Epithelial cell of proximal tubule (primary cell): ENCODE data around the gene MLXIPL. TPM values are rescaled to one million over a fixed set of nuclear protein-coding genes. Genes with fewer than 3 reads are reported as not detected.
A peak's percentile ranks its signal among the peaks of the same experiment; 100 is the strongest.
"Not testable (repeated sequence)": the region's sequence is repeated elsewhere in the genome, so short reads cannot be mapped to it uniquely, and the experiment has no call there.

ENCODE experiments used
- DNase-seq: peaks from one replicate; pipeline ENCODE4 v3.0.0-alpha.2; 2011; ENCODE audit warnings: low read depth
- H3K4me3 ChIP-seq: 2 replicates; pipeline ENCODE4 v1.5.1; 2011; ENCODE audit warnings: low read depth, mild to moderate bottlenecking, low read length
- CTCF ChIP-seq: conservative IDR thresholded peaks from 2 replicates; pipeline ENCODE4 v1.5.1; 2012; ENCODE audit warnings: low read depth, mild to moderate bottlenecking, low read length
- total RNA-seq: library from RNA; depleted of rRNA; stranded (reverse); fragments of >200 nt; gene quantifications from 2 replicates; pipeline ENCODE4 v1.2.3, GENCODE V29; 2015

MLXIPL gene
- total RNA-seq, 1 donor from 2014 or later = not detected

GRCh38 chr7:73668103-73668885, 44.0 kb upstream of the MLXIPL start:
- DNase-seq = no peak
- peak overlapping the region; percentile 77 for H3K4me3 ChIP-seq
- TF ChIP-seq CTCF = no peak

DNA sequence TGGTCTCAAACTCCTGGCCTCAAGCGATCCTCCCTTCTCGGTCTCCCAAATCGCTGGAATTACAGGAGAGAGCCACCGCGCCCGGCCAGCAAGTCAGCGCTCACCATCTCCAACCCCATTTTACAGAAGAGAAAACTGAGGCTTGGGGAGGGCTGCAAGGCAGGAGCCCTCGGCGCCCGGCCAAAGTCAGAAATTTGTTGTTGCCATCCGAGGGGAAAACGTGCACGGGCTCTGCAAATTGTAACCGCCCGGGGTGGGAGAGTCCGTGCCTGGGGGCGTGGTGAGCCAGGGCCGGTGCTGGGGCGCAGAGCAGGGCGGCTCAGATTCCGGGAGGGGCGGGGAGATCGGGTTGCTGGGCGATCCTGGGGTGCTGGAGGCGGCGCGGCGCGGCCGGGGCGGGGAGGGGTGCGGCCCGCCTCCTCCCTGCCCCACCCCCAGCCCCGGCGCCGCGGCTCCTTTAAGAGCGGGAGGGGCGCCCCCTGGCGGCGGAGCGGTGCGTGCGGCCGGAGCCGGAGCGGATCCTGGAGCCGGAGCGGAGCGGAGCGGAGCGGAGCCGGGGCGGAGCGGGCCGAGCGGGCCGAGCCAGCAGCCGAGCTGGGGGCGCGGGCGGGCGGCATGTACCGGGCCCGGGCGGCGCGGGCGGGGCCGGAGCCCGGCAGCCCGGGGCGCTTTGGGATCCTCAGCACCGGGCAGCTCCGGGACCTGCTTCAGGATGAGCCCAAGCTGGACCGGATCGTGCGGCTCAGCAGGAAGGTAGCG, 43.2 kb upstream of the MLXIPL start, which contains the start of gene VPS37D:
VPS37D (plus strand) TSS at position 488 of the 759 bp plus-strand sequence; CDS start at position 616, 128 bp downstream.
- peak; percentile 58 for TF ChIP-seq CTCF
- DNase-seq = no peak

DNA sequence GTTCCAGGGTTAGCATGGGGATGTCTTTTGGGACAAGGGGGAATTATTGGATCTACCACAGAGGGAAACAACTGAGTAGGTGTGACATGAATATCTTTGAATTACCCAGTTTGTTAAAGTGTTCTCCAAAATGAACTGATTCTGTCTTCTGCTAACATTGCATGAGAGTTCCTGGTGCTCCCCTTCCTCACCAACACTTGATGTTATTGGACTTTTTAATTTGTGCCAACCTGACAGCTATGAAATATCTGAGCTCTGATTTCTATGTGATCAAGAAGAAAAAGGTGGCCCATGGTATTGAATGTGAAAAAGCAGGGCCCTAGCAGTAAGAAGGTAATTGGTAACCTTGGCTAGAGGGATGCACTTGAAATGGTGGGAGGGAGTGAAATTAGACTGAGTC, 38.7 kb upstream of the MLXIPL start:
- no peak for DNase-seq
- no peak for TF ChIP-seq CTCF

More for the DNA sequence above, 43.2 kb upstream of the MLXIPL start, which contains the start of gene VPS37D:
- H3K4me3 ChIP-seq = peak within 1 kb of the TSS; percentile 77

DNA sequence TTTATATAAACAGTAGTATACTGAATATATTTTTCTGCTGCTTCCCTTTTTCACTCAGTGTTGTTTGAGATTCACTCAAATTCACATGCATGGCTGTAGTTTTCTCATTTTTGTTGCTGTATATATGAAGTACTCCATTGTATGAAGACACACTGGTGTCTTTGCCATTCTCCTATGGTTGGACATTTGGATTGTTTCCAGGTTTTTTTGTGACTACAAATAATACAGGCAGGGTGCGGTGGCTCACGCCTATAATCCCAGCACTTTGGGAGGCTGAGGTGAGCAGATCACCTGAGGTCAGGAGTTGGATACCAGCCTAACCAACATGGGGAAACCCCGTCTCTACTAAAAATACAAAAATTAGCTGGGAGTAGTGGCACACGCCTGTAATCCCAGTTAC, 36.3 kb upstream of the MLXIPL start:
- DNase-seq, H3K4me3 ChIP-seq: not testable (repeated sequence)

More for the DNA sequence above, 38.7 kb upstream of the MLXIPL start:
- H3K4me3 ChIP-seq = no peak overlapping the region

DNA sequence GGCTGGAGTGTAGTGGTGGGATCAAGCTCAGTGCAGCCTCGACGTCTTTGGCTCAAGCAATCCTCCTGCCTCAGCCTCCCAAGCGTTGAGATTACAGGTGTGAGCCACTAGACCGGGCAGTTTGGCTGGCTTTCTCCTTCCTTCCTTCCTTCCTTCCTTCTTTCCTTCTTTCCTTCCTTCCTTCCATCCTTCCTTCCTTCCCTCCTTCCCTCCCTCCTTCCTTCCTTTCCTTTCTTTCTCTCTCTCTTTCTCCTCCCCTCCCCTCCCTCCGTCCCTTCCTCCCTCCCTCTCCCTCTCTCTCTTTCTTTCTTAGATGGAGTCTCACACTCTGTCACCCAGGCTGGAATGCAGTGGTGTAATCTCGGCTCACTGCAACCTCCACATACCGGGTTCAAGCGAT, 35.7 kb upstream of the MLXIPL start:
- no peak for DNase-seq
- no peak overlapping the region for H3K4me3 ChIP-seq

GRCh38 chr7:73655309-73655708, 31.0 kb upstream of the MLXIPL start:
- H3K4me3 ChIP-seq, DNase-seq: not testable (repeated sequence)

More for the DNA sequence above, 35.7 kb upstream of the MLXIPL start:
- no peak for TF ChIP-seq CTCF

DNA sequence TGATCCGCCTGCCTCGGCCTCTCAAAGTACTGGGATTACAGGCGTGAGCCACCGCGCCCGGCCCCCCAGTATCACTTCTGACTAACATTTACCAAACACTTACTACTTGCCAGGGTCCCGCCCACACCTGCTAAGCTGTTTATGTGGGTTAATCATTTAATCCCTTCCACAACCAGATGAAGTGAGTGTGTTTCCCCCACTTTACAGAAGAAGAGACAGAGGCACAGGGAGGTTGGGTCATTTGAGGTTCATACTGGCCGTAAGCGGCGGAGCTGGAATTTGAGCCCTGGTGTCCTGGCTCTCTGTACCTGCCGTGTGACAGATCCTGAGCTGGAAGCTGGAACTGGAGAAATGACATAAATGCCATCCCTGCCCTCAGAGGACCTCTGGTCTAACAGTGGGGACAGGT, 28.2 kb upstream of the MLXIPL start:
- DNase-seq = no peak
- no peak overlapping the region for H3K4me3 ChIP-seq
- no peak for TF ChIP-seq CTCF
